HepG2 (cell line): ENCODE data around the gene RNF11. TPM values are rescaled to one million over a fixed set of nuclear protein-coding genes. Genes with fewer than 3 reads are reported as not detected.

Source experiments
- CBX2 ChIP-seq, 2 experiments: fragments of 200-600 bp in 1 of 2; sonication (generic); formaldehyde crosslinking in 1 of 2; IDR thresholded peaks; 2 replicates each; pipeline versions ENCODE4 v1.7.0 to v1.8.1; 2018 to 2022; ENCODE audit warnings: low read depth in 2 of 2, low read length in 1 of 2, mild to moderate bottlenecking in 1 of 2, missing genetic modification reagents in 1 of 2
- GATA4 ChIP-seq: sonication (generic); IDR thresholded peaks from 2 replicates; pipeline ENCODE4 v1.6.1; 2016; ENCODE audit warnings: antibody characterized with exemption, low read depth, borderline replicate concordance
- HNF4A ChIP-seq: sonication (generic); formaldehyde crosslinking; IDR thresholded peaks from 2 replicates; pipeline ENCODE4 v1.4.0; 2020; ENCODE audit warnings: missing genetic modification reagents
- HOXA5 ChIP-seq: sonication (generic); formaldehyde crosslinking; IDR thresholded peaks from 2 replicates; pipeline ENCODE4 v1.4.0; 2020; ENCODE audit warnings: missing genetic modification reagents
- KAT2B ChIP-seq: fragments of 150-350 bp; IDR thresholded peaks from 2 replicates; pipeline ENCODE4 v1.6.1; 2014; ENCODE audit warnings: low read depth, low read length, borderline replicate concordance
- KDM1A ChIP-seq: IDR thresholded peaks from 2 replicates; pipeline ENCODE4 v1.6.1; 2016; ENCODE audit warnings: missing compliant biosample characterization
- KDM5B ChIP-seq: sonication (generic); formaldehyde crosslinking; IDR thresholded peaks from 2 replicates; pipeline ENCODE4 v1.4.0; 2020; ENCODE audit warnings: missing genetic modification reagents, mild to moderate bottlenecking, borderline replicate concordance
- MTA3 ChIP-seq: sonication (generic); formaldehyde crosslinking; IDR thresholded peaks from 2 replicates; pipeline ENCODE4 v1.4.0; 2020; ENCODE audit warnings: missing genetic modification reagents
- MXD1 ChIP-seq: sonication (generic); formaldehyde crosslinking; IDR thresholded peaks from 2 replicates; pipeline ENCODE4 v1.4.0; 2020; ENCODE audit warnings: mild to moderate bottlenecking, missing genetic modification reagents
- MXI1 ChIP-seq: IDR thresholded peaks from 3 replicates; pipeline ENCODE4 v1.6.1; 2012; ENCODE audit warnings: low read depth, low read length, inconsistent platforms, borderline replicate concordance
- NCOA5 ChIP-seq: sonication (generic); formaldehyde crosslinking; IDR thresholded peaks from 2 replicates; pipeline ENCODE4 v1.4.0; 2020; ENCODE audit warnings: missing genetic modification reagents
- SKI ChIP-seq: fragments of 450-650 bp; IDR thresholded peaks from one replicate; pipeline ENCODE4 v1.6.1; 2018; ENCODE audit warnings: mild to moderate bottlenecking; ENCODE audit not compliant: partially characterized antibody
- SOX6 ChIP-seq, 2 experiments: fragments of 450-650 bp in 1 of 2; sonication (generic) in 1 of 2; formaldehyde crosslinking in 1 of 2; IDR thresholded peaks; 2 replicates each; pipeline versions ENCODE4 v1.4.0 to v1.6.1; 2017 to 2020; ENCODE audit warnings: antibody characterized with exemption in 1 of 2, mild to moderate bottlenecking in 1 of 2, missing genetic modification reagents in 1 of 2
- TBX3 ChIP-seq: fragments of 450-650 bp; IDR thresholded peaks from 2 replicates; pipeline ENCODE4 v1.6.1; 2017; ENCODE audit warnings: antibody characterized with exemption, mild to moderate bottlenecking, inconsistent platforms, borderline replicate concordance
- ZNF512 ChIP-seq: sonication (generic); formaldehyde crosslinking; IDR thresholded peaks from 2 replicates; pipeline ENCODE4 v1.4.0; 2020; ENCODE audit warnings: mild to moderate bottlenecking, missing genetic modification reagents
- ZNF687 ChIP-seq: sonication (generic); formaldehyde crosslinking; IDR thresholded peaks from 2 replicates; pipeline ENCODE4 v1.5.1; 2020; ENCODE audit warnings: mild to moderate bottlenecking, missing genetic modification reagents, moderate library complexity
- ZSCAN30 ChIP-seq: sonication (generic); formaldehyde crosslinking; IDR thresholded peaks from 2 replicates; pipeline ENCODE4 v1.5.0; 2020; ENCODE audit warnings: mild to moderate bottlenecking, missing genetic modification reagents
- polyA plus RNA-seq, 8 experiments: library from polyadenylated mRNA; depleted of rRNA in 3 of 8; stranded (reverse) in 7 of 8; unstranded in 1 of 8; fragments of >200 nt; fragmentation: Illumina TruSeq in 4 of 8; extraction: Trizol in 4 of 8; gene quantifications; 2 replicates each; pipeline versions ENCODE4 v1.2.1 to v1.2.3, GENCODE V29; 2011 to 2016; ENCODE audit warnings: low read depth in 4 of 8, missing spikeins in 1 of 8, mixed read lengths in 1 of 8; ENCODE audit not compliant: insufficient read depth in 1 of 8
- total RNA-seq, 5 experiments: library from RNA; depleted of rRNA; stranded (reverse); fragments of >200 nt; fragmentation: Illumina TruSeq; extraction: Trizol; gene quantifications; 2 replicates each; pipeline ENCODE4 v1.2.3, GENCODE V29; 2016; ENCODE audit warnings: low read depth in 1 of 5
- TF ChIP-seq, protein P1 (sequence below): sonication (generic); formaldehyde crosslinking; conservative IDR thresholded peaks from 2 replicates; pipeline ENCODE4 v1.4.0; 2020; ENCODE audit warnings: missing genetic modification reagents
- TF ChIP-seq, protein P2 (sequence below): IDR thresholded peaks from 2 replicates; pipeline ENCODE4 v1.6.1; 2016; ENCODE audit warnings: missing genetic modification reagents, missing compliant biosample characterization

RNF11 gene
- total and polyA plus RNA-seq, 2 of the 13 experiments (the other 11 are each of a cell fraction or from before 2014, with no cell fraction given), result 41.2 to 48.8 TPM

DNA sequence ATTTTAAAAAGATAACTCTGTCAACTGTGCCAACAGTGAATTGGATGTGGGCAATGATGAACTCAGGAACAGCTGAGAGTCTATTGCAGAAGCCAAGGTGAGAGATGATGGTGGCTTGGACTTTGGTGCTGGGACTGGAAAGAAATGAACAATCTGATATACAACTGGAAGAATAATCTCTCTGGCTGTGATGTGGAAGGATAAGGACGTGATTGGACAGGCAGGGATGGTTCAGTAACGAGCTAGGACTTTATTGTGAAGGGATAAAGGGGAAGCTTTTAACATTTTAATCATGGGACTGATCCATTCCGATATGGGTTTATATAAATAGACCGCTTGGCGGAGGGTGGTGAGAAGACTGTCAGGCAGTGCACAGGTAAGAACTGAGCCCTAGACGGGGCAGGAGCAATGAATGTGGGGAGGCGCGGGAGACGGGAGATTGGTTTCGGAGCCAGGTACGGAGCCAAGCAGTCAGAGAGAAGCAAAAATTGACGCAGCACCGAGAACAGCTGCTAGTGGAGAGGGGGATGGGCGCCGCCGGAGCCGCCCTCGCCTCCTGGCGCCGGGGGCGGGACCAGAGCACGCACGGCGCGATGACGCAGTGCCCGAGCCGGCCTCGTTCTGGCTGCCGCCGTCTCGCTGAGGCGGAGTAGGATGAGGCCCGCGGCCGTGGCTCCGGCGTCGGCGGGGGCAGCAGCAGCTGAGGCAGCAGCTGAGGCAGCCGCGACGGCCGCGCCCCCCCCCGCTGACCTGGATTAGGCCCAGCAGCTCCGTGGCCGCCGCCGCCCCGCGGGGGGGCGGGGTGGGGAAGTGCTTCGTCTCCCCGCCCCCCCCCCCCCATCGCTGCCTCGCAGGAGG, at the start of gene RNF11 (continued):
- TF ChIP-seq, protein P1, sequence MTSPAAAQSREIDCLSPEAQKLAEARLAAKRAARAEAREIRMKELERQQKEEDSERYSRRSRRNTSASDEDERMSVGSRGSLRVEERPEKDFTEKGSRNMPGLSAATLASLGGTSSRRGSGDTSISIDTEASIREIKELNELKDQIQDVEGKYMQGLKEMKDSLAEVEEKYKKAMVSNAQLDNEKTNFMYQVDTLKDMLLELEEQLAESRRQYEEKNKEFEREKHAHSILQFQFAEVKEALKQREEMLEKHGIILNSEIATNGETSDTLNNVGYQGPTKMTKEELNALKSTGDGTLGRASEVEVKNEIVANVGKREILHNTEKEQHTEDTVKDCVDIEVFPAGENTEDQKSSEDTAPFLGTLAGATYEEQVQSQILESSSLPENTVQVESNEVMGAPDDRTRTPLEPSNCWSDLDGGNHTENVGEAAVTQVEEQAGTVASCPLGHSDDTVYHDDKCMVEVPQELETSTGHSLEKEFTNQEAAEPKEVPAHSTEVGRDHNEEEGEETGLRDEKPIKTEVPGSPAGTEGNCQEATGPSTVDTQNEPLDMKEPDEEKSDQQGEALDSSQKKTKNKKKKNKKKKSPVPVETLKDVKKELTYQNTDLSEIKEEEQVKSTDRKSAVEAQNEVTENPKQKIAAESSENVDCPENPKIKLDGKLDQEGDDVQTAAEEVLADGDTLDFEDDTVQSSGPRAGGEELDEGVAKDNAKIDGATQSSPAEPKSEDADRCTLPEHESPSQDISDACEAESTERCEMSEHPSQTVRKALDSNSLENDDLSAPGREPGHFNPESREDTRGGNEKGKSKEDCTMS (CRISPR knock-in tag), result no peak
- no peak for TF ChIP-seq ZNF512 (CRISPR knock-in tag)
- peak; percentile 87 for TF ChIP-seq ZNF687 (CRISPR knock-in tag)
- TF ChIP-seq MXI1, result peak; percentile 69; the same call in 1 of the 3 replicates
- no peak for TF ChIP-seq SOX6 (IDR thresholded peaks at IDR 0.05)
- peak; percentile 34; the same call in 1 of the 2 replicates for TF ChIP-seq SOX6 (CRISPR knock-in tag; IDR thresholded peaks at IDR 0.05)
- no peak for TF ChIP-seq NCOA5 (CRISPR knock-in tag)
- peak; percentile 25; the same call in 1 of the 2 replicates for TF ChIP-seq MXD1 (CRISPR knock-in tag)
- TF ChIP-seq, protein P2, sequence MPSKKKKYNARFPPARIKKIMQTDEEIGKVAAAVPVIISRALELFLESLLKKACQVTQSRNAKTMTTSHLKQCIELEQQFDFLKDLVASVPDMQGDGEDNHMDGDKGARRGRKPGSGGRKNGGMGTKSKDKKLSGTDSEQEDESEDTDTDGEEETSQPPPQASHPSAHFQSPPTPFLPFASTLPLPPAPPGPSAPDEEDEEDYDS (CRISPR knock-in tag), result peak; percentile 75
- peak; percentile 64 for TF ChIP-seq SKI
- no peak for TF ChIP-seq HNF4A (CRISPR knock-in tag)
- no peak for TF ChIP-seq CBX2 (IDR thresholded peaks at IDR 0.05; ENCODE audit: low read depth, low read length)
- TF ChIP-seq CBX2 (CRISPR knock-in tag; IDR thresholded peaks at IDR 0.05; ENCODE audit: low read depth), result no peak
- TF ChIP-seq GATA4, result 0 out of 2 replicates have a peak, but pooled peaks have one; percentile 23
- TF ChIP-seq KAT2B, result no peak
- TF ChIP-seq ZSCAN30 (CRISPR knock-in tag), result no peak
- no peak for TF ChIP-seq KDM1A (CRISPR knock-in tag)
- TF ChIP-seq MTA3 (CRISPR knock-in tag), result no peak
- peak; percentile 64; the same call in 1 of the 2 replicates for TF ChIP-seq KDM5B (CRISPR knock-in tag)
- TF ChIP-seq TBX3, result no peak
- no peak for TF ChIP-seq HOXA5
